ENCODE data around the gene MRPL14. TPM values are rescaled to one million over a fixed set of nuclear protein-coding genes. Genes with fewer than 3 reads are reported as not detected.

MRPL14 gene
- total RNA-seq, 3 donors from 2014 or later = 41.0 to 57.2 (median 56.8) TPM

DNA sequence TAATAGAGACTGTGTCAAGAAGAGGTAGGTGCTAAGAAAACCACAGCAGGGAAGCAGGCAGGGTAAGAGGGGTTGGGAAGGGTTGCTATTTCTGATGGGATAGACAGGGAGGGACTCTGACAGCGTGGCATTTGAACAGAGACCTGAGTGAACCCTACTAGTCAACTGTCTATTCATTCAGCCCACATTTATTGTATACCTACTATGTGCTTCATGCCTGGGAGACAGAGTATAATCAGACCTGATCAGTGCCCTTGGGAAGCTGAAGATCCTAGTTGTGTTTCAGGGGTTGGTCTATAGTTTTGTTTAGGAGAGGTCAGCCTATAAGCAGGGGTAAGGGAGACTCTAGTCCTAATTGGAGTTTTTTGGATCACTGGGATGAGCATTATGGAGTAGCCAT lies 16.5 kb upstream of the MRPL14 start:
- Histone ChIP-seq H3K36me3 (ENCODE audit: low read depth) (no peaks in the 10 kb centered on the region), H3K9me3 (no peaks in the 10 kb centered on the region), H3K4me3 (no peak overlapping the region), H3K4me1 (ENCODE audit: low read depth) (no peaks in the 10 kb centered on the region)
- DNase-seq (no peak), ATAC-seq (no peak)
- intact Hi-C loops (cut with DNase I, micrococcal nuclease) = no loop called here
- TF ChIP-seq, protein P1, sequence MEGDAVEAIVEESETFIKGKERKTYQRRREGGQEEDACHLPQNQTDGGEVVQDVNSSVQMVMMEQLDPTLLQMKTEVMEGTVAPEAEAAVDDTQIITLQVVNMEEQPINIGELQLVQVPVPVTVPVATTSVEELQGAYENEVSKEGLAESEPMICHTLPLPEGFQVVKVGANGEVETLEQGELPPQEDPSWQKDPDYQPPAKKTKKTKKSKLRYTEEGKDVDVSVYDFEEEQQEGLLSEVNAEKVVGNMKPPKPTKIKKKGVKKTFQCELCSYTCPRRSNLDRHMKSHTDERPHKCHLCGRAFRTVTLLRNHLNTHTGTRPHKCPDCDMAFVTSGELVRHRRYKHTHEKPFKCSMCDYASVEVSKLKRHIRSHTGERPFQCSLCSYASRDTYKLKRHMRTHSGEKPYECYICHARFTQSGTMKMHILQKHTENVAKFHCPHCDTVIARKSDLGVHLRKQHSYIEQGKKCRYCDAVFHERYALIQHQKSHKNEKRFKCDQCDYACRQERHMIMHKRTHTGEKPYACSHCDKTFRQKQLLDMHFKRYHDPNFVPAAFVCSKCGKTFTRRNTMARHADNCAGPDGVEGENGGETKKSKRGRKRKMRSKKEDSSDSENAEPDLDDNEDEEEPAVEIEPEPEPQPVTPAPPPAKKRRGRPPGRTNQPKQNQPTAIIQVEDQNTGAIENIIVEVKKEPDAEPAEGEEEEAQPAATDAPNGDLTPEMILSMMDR (IDR thresholded peaks at IDR 0.05) = no peak

DNA sequence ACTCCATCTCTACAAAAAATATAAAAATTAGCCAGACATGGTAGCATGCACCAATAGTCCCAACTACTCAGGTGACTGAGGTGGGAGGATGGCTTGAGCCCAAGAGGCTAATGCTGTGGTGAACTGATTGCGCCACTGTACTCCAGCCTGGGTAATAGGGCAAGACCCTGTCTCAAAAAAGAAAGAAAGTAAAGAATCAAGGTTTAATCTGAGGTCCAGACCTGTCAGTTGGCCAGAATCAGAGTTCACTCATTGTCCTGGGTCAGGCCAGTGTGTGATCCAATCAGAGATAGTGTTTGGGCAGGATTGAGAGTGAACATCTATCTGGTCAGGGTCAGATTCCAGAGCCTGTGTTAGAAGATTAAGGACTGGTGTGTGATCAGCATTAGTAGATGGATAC lies 15.6 kb upstream of the MRPL14 start:
- no peaks in the 10 kb centered on the region for H3K36me3 ChIP-seq (ENCODE audit: low read depth)
- intact Hi-C loops (cut with DNase I, micrococcal nuclease) = no loop called here
- TF ChIP-seq, protein P1 (IDR thresholded peaks at IDR 0.05) = no peak
- DNase-seq (no peak), ATAC-seq (no peak)
- H3K9me3 ChIP-seq = no peaks in the 10 kb centered on the region
- H3K4me1 ChIP-seq (ENCODE audit: low read depth) = no peaks in the 10 kb centered on the region
- no peak overlapping the region for H3K4me3 ChIP-seq

DNA sequence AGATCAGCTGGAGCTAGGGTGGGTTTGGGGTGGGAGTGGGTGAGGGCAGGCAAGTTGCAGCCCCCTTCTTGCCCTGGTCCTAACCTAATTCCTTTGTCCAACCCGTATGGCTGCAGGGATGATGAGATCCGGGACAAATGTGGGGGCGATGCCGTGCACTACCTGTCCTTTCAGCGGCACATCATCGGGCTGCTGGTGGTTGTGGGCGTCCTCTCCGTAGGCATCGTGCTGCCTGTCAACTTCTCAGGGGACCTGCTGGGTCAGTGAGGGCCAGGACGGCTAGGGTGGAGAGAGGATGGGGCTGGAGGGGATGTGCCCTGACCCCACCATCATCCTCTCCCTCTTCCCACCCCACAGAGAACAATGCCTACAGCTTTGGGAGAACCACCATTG lies 12.1 kb upstream of the MRPL14 start:
- intact Hi-C loops (cut with DNase I, micrococcal nuclease) = no loop called here
- no peak for ATAC-seq
- TF ChIP-seq, protein P1 (IDR thresholded peaks at IDR 0.05) = no peak
- no peak overlapping the region for H3K4me3 ChIP-seq
- H3K4me1 ChIP-seq (ENCODE audit: low read depth) = peaks cover under 1% of the 10 kb centered on the region
- H3K9me3 ChIP-seq = no peaks in the 10 kb centered on the region
- DNase-seq = no peak
- no peaks in the 10 kb centered on the region for H3K36me3 ChIP-seq (ENCODE audit: low read depth)

DNA sequence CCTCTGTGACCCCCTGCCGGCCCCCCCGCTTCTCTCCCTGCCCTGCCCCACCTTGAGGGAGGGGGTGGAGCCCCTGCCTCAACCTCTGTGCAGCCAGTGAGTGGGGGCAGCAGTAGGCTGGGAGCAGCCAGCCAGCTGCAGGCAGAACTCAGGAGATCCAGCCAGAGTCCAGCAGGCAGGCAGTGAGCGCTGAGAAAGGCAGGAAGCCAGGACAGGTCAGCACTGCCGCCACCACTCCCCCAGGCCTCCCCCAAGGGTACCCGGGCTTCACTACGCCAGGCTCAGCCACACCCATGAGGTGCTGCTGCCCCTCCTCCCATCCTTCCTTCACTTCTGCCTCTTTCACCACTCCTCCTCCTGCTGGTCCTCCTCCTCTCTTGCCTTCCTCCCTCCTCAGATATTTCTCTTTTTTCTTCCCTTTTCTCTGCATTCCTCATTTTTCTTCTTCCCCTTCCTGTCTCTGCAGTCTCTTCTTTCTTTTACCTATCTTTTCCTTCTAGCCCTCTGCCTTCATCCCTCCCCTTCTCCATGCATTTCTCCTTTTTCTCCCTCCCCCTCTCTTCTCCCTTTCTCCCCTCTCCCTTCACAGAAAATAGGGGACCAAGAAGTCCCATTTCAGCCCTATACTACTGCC lies 11.6 kb upstream of the MRPL14 start:
- Histone ChIP-seq H3K4me1 (ENCODE audit: low read depth) (peaks cover 5% of the 10 kb centered on the region), H3K36me3 (ENCODE audit: low read depth) (no peaks in the 10 kb centered on the region), H3K9me3 (no peaks in the 10 kb centered on the region), H3K4me3 (no peak overlapping the region)
- DNase-seq = no peak
- ATAC-seq = no peak
- TF ChIP-seq, protein P1 (IDR thresholded peaks at IDR 0.05) = no peak
- intact Hi-C loops (cut with DNase I, micrococcal nuclease) = no loop called here

DNA sequence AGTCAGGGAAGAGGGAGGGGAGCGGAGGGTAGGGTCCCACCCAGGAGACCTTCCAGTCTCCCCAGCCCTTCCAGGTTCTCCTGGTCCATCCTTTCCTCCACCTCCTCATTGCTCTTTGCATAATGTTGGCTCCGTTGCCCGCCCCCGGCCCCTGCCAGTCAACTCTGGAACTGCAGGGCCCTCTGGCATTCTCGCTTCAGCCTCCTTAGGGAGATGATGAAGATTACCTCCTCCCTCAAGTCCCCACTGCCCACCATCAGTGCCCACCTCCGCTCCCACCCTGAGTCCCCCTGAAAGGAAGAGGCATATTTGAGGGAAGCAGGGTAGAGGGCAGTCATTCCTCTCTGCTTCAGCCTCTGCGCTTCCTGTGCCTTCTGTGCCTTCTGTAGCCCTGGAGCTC lies 8.6 kb upstream of the MRPL14 start:
- DNase-seq = no peak
- intact Hi-C loops (cut with DNase I, micrococcal nuclease) = no loop called here
- Histone ChIP-seq H3K4me3 (no peak overlapping the region), H3K4me1 (ENCODE audit: low read depth) (peaks cover 27% of the 10 kb centered on the region), H3K36me3 (ENCODE audit: low read depth) (no peaks in the 10 kb centered on the region), H3K9me3 (no peaks in the 10 kb centered on the region)
- ATAC-seq = no peak
- TF ChIP-seq, protein P1 (IDR thresholded peaks at IDR 0.05) = no peak

Measured in mucosa of descending colon (tissue), 3 donors.